Measurements from ENCODE around the gene PRDM1. TPM values are rescaled to one million over a fixed set of nuclear protein-coding genes. Genes with fewer than 3 reads are reported as not detected.

The PRDM1 gene
- total RNA-seq, 1 donor from 2014 or later = 10.5 TPM

GRCh38 chr6:106120406-106120805 lies 34.3 kb downstream of the PRDM1 start:
- no peak overlapping the region for H3K4me3 ChIP-seq (ENCODE audit: insufficient read depth, low read depth, low read length)
- DNase-seq (ENCODE audit: low read depth) (no peak), FAIRE-seq (no peak)
- no peak overlapping the region for H3K4me2 ChIP-seq (ENCODE audit: low read length)
- H3K9ac ChIP-seq (ENCODE audit: low read length) = no peak overlapping the region
- H3K9me3 ChIP-seq (ENCODE audit: insufficient read depth, low read depth, low read length) = no peaks in the 10 kb centered on the region
- H2AFZ ChIP-seq (ENCODE audit: low read depth, low read length) = no peak overlapping the region
- Mint-ChIP-seq H3K27me3 (ENCODE audit: low read depth, unreplicated experiment) (no peaks in the 10 kb centered on the region), H3K9me3 (ENCODE audit: unreplicated experiment) (no peaks in the 10 kb centered on the region), H3K4me3 (ENCODE audit: unreplicated experiment) (no peak overlapping the region), H3K4me1 (ENCODE audit: low read depth, unreplicated experiment) (peaks cover 9% of the 10 kb centered on the region), H3K27ac (ENCODE audit: unreplicated experiment) (no peak overlapping the region), H3K36me3 (ENCODE audit: low read depth, unreplicated experiment) (no peaks in the 10 kb centered on the region)
- H3K27ac ChIP-seq (ENCODE audit: low read depth, low read length) = no peak overlapping the region
- H4K20me1 ChIP-seq (ENCODE audit: insufficient read depth, low read length) = no peaks in the 10 kb centered on the region
- H3K4me1 ChIP-seq (ENCODE audit: insufficient read depth, low read length) = no peaks in the 10 kb centered on the region
- H3K79me2 ChIP-seq (ENCODE audit: insufficient read depth, low read length) = no peaks in the 10 kb centered on the region
- no peaks in the 10 kb centered on the region for H3K36me3 ChIP-seq (ENCODE audit: insufficient read depth, low read length)
- TF ChIP-seq EZH2 (IDR thresholded peaks at IDR 0.05; ENCODE audit: insufficient read depth, low read length) (no peak), CTCF (IDR thresholded peaks at IDR 0.05; ENCODE audit: insufficient read depth, low read depth, low read length) (no peak)
- H3K27me3 ChIP-seq (ENCODE audit: insufficient read depth, low read length) = no peaks in the 10 kb centered on the region

GRCh38 chr6:106122306-106122918 lies 36.3 kb downstream of the PRDM1 start:
- DNase-seq (ENCODE audit: low read depth) (no peak), FAIRE-seq (no peak)
- no peak overlapping the region for H3K27ac ChIP-seq (ENCODE audit: low read depth, low read length)
- Mint-ChIP-seq H3K9me3 (ENCODE audit: unreplicated experiment) (no peaks in the 10 kb centered on the region), H3K4me3 (ENCODE audit: unreplicated experiment) (no peak overlapping the region), H3K27me3 (ENCODE audit: low read depth, unreplicated experiment) (no peaks in the 10 kb centered on the region), H3K36me3 (ENCODE audit: low read depth, unreplicated experiment) (no peaks in the 10 kb centered on the region), H3K4me1 (ENCODE audit: low read depth, unreplicated experiment) (peaks cover 9% of the 10 kb centered on the region), H3K27ac (ENCODE audit: unreplicated experiment) (no peak overlapping the region)
- TF ChIP-seq CTCF (IDR thresholded peaks at IDR 0.05; ENCODE audit: insufficient read depth, low read depth, low read length) (no peak), EZH2 (IDR thresholded peaks at IDR 0.05; ENCODE audit: insufficient read depth, low read length) (no peak)
- H3K4me1 ChIP-seq (ENCODE audit: insufficient read depth, low read length) = no peaks in the 10 kb centered on the region
- H4K20me1 ChIP-seq (ENCODE audit: insufficient read depth, low read length) = no peaks in the 10 kb centered on the region
- no peak overlapping the region for H3K4me2 ChIP-seq (ENCODE audit: low read length)
- H3K79me2 ChIP-seq (ENCODE audit: insufficient read depth, low read length) = no peaks in the 10 kb centered on the region
- H3K4me3 ChIP-seq (ENCODE audit: insufficient read depth, low read depth, low read length) = no peak overlapping the region
- H3K36me3 ChIP-seq (ENCODE audit: insufficient read depth, low read length) = no peaks in the 10 kb centered on the region
- no peaks in the 10 kb centered on the region for H3K27me3 ChIP-seq (ENCODE audit: insufficient read depth, low read length)
- no peak overlapping the region for H3K9ac ChIP-seq (ENCODE audit: low read length)
- no peak overlapping the region for H2AFZ ChIP-seq (ENCODE audit: low read depth, low read length)
- no peaks in the 10 kb centered on the region for H3K9me3 ChIP-seq (ENCODE audit: insufficient read depth, low read depth, low read length)

GRCh38 chr6:106122938-106123656 lies 37.0 kb downstream of the PRDM1 start:
- peak; percentile 32 for FAIRE-seq
- Histone ChIP-seq H3K9ac (ENCODE audit: low read length) (no peak overlapping the region), H3K79me2 (ENCODE audit: insufficient read depth, low read length) (no peaks in the 10 kb centered on the region), H3K4me1 (ENCODE audit: insufficient read depth, low read length) (no peaks in the 10 kb centered on the region), H3K36me3 (ENCODE audit: insufficient read depth, low read length) (no peaks in the 10 kb centered on the region), H3K4me2 (ENCODE audit: low read length) (no peak overlapping the region), H2AFZ (ENCODE audit: low read depth, low read length) (no peak overlapping the region), H4K20me1 (ENCODE audit: insufficient read depth, low read length) (no peaks in the 10 kb centered on the region), H3K27ac (ENCODE audit: low read depth, low read length) (no peak overlapping the region), H3K4me3 (ENCODE audit: insufficient read depth, low read depth, low read length) (no peak overlapping the region), H3K27me3 (ENCODE audit: insufficient read depth, low read length) (no peaks in the 10 kb centered on the region), H3K9me3 (ENCODE audit: insufficient read depth, low read depth, low read length) (no peaks in the 10 kb centered on the region)
- Mint-ChIP-seq H3K27ac (ENCODE audit: unreplicated experiment) (no peak overlapping the region), H3K27me3 (ENCODE audit: low read depth, unreplicated experiment) (no peaks in the 10 kb centered on the region), H3K4me1 (ENCODE audit: low read depth, unreplicated experiment) (peaks cover 9% of the 10 kb centered on the region), H3K9me3 (ENCODE audit: unreplicated experiment) (no peaks in the 10 kb centered on the region), H3K4me3 (ENCODE audit: unreplicated experiment) (no peak overlapping the region), H3K36me3 (ENCODE audit: low read depth, unreplicated experiment) (no peaks in the 10 kb centered on the region)
- DNase-seq (ENCODE audit: low read depth) = no peak
- TF ChIP-seq CTCF (IDR thresholded peaks at IDR 0.05; ENCODE audit: insufficient read depth, low read depth, low read length) = no peak
- no peak for TF ChIP-seq EZH2 (IDR thresholded peaks at IDR 0.05; ENCODE audit: insufficient read depth, low read length)
